GM18861 (cell line): Measurements from ENCODE around the gene NDUFC1.
"Not testable (repeated sequence)": the region's sequence is repeated elsewhere in the genome, so short reads cannot be mapped to it uniquely, and the experiment has no call there.

Source experiments
- ATAC-seq: cut with Tn5 transposase; IDR thresholded peaks from one replicate; pipeline ENCODE4 v1.9.1; 2021; ENCODE audit not compliant: unreplicated experiment

Gene NDUFC1

DNA sequence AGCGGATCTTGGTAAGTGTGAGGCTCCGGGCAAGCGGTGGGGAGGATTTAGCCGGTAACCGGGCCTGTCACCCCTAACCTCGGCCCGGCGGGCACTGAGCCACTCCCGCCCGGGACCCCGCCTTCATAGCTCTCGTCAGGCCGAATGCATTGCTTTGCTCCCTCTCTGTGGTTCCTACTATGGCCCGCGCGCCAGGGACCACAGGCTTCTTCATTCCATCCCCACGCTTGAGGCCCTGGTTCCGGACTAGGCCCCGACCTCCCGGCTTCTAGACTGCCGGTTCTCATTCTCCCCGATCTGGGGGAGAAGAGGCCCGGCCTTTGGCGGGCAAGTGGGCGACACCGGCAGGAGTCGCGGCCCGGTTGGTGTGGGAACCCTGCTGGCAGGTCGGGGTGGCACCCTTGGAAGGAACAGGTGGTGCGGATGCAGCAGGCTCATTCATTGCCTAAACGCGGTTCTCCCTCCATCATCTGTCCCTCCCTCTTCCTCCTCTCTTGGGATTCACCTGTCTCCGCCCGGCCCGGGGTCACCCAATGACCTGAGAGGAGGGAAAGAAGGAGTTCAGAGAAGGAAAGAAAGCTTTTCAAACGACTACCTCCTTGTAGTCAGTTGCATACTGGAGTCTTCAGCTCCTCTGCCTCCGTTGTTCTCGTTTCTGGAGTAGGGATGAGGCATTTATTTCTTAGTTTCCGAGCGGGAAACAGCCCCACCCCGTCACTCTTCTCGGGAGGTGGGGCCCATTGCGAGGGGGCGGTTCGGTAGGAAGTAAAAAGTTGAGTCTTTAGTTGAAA, at the start of gene NDUFC1:
NDUFC1 (minus strand) TSS at position 657 of the 791 bp plus-strand sequence. CDS start 6,679 bp downstream, outside the sequence.
- peak; percentile 25 for ATAC-seq

DNA sequence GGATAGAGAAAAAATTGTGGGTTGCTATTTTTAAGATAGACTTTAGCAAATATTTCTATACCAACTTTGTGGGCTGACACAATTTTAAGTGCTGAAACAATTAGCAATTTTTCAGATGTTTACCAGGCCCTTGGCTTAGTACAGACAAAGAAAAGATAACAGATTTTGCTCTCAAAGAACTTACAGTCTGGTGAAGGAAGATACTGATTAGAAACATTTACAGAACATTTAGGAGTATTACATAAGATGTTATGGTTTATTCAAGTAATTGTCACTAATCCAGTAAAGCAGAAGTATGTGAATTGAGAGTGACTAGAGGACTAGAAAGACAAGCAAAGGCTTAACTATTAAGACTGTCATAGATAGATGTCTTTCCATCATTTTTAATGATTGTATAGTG, 35.3 kb upstream of the NDUFC1 start:
- no peak for ATAC-seq

DNA sequence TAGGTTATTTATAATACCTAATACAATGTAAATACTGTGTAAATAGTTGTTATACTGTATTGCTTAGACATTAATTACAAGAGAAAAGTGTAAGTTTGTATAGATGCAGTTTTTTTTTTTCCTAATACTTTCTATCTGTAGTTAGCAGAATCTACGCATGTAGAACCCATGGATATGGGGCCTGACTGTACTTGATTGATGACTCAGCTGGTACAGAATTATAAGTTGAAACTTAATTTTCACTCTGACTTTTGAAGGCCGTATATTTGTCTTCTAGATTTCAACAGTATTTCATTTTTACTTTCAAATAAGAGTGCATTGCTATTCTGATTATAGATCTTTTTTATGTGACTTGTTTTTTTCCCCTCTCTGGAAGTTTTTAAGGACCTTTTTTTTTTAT, 30.8 kb upstream of the NDUFC1 start:
- ATAC-seq, result no peak

DNA sequence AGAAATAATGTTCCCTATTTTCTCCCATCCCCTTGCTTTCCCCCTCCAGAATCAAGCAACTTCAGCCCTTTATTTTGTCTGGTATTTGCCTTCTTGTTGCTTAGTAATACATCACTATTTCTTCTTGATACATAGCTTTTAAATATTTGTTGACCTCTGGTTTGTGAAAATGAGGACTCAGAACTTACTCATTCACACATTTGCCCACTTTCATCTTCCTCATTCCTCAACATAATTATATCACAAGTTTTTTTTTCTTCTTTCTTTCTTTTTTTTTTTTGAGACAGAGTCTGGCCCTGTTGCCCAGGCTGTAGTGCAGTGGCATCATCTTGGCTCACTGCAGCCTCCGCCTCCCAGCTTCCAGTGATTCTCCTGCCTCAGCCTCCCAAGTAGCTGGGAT, 28.9 kb upstream of the NDUFC1 start:
- ATAC-seq, result no peak

DNA sequence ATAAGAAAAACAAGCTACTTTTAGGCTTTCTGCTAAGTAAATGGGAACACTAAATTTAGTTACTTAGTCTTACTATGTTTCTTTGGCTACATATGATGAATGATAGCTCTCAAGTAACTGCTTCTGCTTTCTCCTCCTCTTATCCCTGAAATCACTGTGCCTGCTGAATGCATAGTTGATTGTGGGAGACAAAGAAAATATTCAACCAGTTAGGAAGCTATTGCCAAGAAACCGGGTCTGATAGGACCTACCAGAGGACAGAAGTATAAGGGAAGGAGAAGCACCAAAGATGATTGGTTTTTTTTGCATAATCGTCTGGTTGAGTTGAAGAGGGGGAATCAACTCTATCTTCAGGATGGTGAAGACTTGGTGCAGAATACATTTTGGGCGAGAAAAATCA, 28.0 kb upstream of the NDUFC1 start:
- ATAC-seq, result no peak

DNA sequence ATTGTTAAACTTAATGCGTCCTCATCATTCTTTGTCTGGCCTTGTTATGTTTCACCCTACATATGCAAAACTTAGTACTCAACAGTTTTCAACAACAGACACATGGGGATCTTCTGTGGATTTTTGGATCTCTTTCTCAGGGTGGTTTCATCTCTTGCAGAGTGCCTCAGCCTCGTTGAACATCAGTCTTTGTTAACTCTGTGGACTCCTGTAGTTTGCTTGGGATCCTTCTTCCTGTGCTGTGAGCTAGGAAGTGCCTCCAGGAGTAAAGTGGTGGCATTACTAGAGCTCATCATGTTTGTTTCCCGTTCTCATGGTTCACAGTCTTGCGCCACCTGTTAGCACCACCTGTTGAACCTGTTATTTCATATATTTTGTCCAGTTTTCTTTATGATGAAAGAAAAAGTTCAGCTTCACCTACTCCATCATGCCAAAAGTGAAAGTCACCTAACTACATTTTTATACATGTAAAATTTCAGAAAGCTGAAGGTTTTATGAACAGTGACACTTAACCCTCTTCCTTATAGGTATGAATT, 27.5 kb upstream of the NDUFC1 start:
- no peak for ATAC-seq

DNA sequence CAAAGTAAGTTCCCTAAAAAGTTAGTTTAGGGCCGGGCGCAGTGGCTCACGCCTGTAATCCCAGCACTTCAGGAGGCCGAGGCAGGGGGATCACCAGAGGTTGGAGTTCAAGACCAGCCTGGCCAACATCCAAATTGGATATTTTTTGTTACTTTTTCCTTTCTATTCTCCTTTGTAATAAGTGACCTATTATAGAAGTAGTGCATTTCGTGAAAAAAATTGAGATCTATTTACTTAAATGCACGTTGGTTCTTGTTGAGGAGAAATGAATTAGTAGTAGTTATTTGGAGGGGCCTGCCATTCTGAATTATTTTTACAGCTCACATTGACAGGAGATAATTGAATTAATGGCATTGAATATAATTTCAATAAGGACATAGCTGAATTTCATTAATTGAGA, 22.3 kb upstream of the NDUFC1 start:
- no peak for ATAC-seq

DNA sequence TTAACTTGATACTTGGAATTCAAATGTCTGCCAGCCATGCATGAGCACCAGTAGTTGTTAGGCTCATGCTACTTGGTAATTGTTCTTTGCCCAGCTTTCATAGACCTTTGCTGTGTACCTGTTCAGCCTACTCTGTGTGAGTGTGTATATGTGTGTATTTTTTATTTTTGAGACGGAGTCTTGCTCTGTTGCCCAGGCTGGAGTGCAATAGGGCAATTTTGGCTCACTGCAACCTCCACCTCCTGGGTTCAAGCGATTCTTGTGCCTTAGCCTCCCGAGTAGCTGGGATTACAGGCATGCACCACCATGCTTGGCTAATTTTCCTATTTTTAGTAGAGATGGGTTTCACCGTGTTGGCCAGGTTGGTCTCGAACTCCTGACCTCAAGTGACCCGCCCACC, 20.3 kb upstream of the NDUFC1 start:
- ATAC-seq, result not testable (repeated sequence)

DNA sequence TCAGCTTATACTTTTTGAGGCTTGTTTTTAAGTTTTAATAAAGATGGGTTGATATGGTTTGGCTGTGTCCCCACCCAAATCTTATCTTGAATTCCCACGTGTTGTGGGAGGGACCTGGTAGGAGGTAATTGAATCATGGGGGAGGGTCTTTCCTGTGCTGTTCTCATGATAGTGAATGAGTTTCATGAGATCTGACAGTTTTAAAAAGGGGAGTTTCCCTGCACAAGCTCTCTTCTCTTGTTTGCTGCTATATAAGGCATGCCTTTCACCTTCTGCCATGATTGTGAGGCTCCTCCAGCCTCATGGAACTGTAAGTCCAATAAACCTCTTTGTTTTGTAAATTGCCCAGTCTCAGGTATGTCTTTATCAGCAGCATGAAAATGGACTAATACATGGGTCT, 19.8 kb upstream of the NDUFC1 start:
- not testable (repeated sequence) for ATAC-seq

DNA sequence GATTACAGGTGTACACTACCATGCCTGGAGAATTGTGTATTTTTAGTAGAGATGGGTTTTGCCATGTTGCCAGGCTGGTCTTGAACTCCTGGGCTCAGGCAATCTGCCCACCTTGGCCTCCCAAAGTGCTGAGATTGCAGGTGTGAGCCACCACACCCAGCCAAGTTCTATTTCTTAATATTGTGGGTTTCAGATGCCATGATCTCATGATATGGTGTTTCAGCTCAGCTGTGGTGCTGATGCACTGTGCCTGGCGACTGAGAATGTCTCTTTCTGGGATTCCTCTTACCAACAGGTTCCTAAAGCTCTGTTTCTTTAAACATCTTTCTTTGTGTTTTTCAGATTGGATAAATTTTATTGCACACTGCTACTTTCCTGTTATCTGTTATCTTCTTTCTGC, 17.3 kb upstream of the NDUFC1 start:
- ATAC-seq, result no peak

DNA sequence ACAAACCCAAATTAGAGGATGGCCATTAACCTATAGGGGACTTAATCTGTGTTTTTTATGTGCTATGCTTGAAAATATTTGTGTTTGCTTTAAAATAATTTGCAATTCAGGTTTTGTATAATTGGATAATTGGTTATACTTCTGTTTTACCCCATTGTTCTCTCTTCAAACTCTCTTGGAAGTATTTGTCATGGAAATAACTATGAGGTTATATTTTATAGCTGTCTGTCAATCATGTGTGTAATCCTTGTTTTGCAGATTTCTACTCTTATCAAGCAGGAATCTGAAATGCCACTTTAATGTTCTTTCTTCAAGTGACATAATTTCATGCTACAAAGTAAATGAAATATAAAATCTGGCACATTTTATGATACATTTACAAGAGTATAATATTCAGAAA, 15.4 kb upstream of the NDUFC1 start:
- no peak for ATAC-seq

DNA sequence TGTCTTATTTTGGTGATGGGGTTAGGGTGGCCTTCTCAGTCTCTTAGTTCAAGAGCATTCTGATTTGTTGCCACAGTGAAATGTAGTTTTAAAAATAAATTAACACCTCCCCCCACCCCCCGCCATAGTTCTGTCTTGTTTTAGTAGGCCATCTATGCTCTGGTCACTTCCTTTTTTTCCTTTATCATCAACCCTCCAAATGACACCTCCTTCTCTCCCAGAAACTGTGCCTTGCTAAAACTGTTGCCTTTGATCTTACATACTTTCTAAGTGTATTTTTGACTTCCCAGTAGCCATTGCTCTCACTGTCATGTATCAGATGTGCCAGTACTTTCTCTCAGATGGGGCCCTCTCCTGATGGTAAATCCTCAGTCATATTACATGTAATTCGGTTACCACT, 14.5 kb upstream of the NDUFC1 start:
- no peak for ATAC-seq

DNA sequence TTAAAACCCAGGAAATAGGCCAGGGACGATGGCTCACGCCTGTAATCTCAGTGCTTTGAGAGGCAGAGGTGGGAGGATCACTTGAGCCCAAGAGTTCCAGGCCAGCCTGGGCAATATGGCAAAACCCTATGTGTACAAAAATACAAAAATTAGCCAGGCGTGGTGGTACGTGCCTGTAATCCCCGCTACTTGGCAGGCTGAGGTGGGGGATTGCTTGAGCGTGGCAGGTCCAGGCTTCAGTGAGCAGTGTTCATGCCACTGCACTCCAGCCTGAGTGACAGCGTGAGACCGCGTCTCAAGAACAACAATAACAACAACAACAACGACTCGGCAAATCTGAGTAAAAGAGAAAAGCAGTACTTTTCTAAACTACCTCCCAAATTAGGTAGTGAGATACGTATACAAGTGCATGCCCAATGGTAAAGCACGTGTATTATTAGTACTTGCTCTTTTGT, 13.0 kb upstream of the NDUFC1 start:
- ATAC-seq, result peak; percentile 66

DNA sequence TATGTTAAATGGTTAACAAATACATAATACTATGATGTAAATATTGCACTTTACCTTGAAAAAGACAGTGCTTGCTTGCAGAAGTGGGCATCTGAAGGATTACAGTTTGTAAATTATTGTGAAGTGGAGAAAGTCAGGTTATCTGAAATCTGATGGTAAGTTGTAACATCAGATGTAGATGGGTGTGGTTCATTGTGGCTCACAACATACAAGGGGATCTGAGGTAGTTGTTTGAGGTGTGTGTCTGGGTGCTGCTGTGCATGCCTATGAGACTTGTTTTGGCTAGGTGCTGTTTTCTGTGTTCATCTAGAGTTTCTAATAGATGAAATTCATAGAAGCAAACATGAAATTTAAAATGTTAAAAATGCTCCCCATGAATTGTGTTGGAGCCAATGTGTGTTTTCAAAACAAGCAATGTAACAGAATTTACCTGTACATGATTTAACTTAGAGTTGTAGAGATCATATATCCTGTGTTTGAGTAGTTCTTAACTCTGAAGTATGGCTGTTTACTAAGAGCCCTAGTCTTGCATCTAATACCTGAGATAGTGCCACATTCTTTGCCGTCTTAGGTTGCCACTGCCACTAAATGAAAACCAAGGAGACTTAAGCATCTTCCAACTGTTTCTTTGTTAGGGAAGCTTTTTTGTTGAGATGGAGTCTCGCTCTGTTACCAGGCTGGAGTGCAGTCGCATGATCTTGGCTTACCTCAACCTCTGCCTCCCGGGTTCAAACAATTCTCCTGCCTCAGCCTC, 11.9 kb upstream of the NDUFC1 start:
- ATAC-seq, result no peak

DNA sequence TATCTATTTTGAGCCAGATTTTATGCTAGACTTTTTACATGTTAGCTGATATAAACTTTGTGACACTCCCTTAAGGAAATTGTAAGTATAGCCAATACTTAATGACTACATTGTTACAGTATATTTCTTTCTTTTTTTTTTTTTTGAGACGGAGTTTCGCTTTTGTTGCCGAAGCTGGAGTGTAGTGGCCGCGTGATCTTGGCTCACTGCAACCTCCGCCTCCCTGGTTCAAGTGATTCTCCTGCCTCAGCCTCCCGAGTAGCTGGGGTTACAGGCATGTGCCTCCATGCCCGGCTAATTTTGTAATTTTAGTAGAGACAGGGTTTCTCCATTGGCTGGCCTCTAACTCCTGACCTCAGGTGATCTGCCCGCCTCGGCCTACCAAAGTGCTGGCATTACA, 11.1 kb upstream of the NDUFC1 start:
- ATAC-seq, result not testable (repeated sequence)

DNA sequence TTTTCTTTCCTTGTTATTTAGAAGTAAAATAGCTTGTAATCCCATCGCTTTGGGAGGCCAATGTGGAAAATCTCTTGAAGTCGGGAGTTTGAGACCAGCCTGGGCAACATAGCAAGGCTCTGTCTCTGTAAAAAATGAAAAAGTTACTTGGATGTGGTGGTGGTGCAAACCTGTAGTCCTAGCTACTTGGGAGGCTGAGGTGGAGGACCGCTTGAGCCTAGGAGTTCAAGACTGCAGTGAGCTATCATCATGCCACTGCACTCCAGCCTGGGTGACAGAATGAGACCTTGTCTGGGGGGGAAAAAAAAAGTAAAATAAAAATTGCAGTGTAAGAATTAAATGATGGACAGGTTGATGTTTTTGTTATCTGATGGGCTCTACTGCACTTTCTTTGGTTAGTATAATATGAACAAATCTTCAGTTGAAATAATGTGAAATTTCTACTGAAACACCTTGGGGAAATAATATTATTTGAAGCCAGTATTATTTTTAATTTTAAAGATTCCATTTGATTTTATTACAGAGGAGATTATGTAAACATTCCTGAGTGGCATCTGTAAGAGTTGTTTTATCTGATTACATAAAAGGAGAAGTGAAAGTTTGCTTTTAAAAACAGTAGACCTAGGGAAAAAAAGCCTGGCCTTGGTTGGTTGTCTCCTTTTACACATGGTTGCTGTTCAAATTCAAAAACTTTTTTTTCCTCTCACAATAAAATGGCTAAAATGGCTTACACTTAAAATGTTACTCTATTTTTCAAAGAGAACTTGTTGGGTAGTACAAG, 10.5 kb upstream of the NDUFC1 start:
- no peak for ATAC-seq

DNA sequence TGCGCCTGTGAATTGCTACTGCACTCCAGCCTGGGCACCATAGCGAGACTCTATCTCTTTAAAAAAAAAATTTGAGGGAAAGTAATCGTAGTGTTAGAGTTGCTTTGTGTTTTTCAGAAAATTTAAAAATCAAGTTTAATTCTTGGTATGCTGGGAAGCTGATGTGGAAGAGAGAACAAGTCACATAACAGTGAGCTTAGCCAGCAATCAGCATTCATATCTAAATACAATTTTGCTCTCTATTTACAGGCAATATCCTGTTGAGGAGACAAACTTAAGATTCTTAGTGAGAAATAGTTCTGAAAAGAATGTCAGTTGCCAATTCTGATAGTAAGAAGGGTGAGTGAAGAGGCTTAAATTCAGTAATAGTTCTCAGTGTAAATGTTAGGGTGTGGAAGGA, 9.6 kb upstream of the NDUFC1 start:
- no peak for ATAC-seq

DNA sequence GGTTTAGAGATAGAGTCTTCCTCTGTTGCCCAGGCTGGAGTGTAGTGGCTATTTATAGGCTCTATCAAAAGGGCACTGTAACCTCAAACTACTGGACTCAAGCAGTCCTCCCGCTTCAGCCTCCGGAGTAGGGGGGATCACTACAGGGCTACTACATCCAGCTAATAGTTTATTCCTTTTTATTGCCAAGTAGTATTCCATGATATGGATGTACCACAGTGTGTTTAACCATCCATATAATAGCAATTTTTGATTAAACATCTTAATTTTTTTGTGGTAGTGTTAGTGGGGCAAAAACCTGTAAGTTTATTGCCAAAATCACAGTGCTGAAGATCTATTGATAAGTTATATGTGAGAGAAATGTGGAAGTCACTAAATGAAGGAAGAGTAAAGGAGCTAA, 2.6 kb upstream of the NDUFC1 start:
- ATAC-seq, result no peak

DNA sequence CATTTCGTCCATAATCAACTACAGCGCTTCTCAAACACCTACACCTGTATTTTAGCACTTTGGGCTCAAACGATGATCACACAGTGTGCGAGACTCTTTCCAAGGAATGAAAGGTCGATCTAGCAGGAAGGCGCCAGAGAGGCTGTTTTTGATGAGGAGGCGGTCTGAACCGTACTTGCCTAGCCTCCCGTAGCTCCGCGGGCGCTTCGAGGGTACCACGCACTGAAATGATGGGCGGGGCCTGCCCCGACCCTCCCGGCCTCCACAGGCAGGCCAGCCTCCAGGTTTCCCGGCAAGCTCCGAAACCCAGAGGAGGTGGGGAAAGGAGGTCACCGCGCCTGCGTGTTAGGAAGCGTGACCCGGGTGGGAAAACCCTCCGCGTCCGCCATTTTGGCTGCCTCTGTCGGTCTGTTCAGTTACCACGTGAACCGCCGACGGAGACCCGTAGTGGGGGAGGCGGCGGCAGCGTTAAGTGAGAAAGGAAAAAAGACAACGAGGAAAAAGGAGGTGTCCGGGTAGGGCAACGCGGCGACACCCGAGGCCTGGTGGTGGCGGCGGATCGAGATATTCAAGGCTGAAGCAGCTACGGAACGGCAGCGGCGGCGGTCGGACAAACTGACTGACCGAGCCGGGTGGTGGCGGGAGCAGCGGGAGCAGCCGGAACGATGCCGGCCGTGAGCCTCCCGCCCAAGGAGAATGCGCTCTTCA, 1.0 kb downstream of the NDUFC1 start, which contains the start of gene NAA15:
NAA15 (plus strand) TSS at position 393 of the 708 bp plus-strand sequence; CDS start at position 666, 273 bp downstream.
- ATAC-seq, result peak; percentile 81

DNA sequence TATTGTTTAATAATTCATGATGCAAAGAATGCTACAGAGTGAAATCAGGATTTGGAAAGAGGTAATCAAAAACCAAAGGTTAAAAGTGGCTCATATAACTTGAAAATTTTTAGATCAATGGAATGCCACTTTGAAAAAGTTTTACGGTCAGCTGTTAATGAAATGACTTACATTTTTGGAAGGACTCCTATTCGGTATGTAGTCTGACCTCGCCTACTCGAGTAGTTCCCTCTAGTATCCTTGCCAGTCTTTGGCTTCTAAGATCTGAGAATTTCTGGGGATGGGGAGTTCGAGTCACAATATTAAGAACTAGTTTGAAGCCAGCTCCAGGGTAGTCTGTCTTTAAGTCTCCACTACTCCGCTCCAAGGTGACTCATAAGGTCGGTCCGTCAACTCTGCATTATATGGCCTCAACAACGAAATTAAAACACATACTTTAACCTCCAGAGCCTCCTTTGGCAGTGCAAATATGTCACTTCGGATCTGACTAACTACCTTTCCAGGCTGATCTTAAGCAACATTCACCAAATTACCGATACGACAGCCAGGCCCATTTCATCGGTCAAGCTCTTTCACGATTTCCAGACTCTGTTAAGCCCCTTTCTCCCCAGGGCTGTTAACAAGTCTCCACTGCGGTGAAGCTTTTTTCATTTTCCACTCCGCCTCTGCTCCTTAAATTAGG, 1.7 kb downstream of the NDUFC1 start:
- ATAC-seq, result peak; percentile 3
